Measurements from ENCODE around the gene C3orf18.

The C3orf18 gene

DNA sequence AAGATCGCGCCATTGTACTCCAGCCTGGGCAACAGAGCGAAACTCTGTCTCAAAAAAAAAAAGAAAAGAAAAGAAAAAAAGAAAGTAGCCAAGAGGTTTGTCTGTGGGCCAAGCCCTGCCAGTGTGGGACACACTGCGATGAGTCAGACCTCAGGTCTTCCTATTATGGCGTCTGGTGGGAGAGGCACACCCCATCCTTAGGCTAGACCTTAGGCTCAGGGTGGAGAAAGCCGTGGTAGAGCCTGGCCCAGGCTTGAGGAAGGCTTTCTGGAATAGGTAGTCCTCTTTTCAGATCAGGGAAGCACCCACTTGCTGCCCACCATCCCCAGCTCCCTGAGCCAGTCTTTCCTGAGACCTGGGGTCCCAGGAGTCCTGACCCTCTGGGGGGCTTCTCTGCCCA lies 7.8 kb upstream of the C3orf18 start:
- TF ChIP-seq, protein P1, sequence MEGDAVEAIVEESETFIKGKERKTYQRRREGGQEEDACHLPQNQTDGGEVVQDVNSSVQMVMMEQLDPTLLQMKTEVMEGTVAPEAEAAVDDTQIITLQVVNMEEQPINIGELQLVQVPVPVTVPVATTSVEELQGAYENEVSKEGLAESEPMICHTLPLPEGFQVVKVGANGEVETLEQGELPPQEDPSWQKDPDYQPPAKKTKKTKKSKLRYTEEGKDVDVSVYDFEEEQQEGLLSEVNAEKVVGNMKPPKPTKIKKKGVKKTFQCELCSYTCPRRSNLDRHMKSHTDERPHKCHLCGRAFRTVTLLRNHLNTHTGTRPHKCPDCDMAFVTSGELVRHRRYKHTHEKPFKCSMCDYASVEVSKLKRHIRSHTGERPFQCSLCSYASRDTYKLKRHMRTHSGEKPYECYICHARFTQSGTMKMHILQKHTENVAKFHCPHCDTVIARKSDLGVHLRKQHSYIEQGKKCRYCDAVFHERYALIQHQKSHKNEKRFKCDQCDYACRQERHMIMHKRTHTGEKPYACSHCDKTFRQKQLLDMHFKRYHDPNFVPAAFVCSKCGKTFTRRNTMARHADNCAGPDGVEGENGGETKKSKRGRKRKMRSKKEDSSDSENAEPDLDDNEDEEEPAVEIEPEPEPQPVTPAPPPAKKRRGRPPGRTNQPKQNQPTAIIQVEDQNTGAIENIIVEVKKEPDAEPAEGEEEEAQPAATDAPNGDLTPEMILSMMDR (IDR thresholded peaks at IDR 0.05; ENCODE audit: extremely low read depth, missing control alignments): no peak
- DNase-seq (ENCODE audit: low spot score): no peak

DNA sequence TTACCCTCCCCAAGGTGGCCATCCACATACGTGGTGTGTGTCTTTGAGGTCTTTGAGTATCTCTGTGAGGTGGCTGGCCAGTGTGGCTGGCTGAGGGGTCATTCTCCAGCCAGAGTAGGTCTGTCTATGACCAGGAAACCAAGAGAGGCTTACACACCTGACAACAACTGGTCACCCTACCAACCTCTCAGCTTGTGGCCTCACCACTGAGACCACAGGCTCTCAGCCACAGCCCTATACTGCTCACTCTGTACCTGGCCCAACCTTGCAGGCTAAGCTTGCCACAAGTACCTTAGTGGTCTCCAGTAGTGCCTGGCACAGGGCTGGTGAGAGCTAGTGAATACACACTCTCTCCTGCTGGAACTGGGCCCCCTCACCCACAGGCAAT lies 6.9 kb upstream of the C3orf18 start:
- TF ChIP-seq, protein P1 (IDR thresholded peaks at IDR 0.05; ENCODE audit: extremely low read depth, missing control alignments): no peak
- DNase-seq (ENCODE audit: low spot score): no peak

DNA sequence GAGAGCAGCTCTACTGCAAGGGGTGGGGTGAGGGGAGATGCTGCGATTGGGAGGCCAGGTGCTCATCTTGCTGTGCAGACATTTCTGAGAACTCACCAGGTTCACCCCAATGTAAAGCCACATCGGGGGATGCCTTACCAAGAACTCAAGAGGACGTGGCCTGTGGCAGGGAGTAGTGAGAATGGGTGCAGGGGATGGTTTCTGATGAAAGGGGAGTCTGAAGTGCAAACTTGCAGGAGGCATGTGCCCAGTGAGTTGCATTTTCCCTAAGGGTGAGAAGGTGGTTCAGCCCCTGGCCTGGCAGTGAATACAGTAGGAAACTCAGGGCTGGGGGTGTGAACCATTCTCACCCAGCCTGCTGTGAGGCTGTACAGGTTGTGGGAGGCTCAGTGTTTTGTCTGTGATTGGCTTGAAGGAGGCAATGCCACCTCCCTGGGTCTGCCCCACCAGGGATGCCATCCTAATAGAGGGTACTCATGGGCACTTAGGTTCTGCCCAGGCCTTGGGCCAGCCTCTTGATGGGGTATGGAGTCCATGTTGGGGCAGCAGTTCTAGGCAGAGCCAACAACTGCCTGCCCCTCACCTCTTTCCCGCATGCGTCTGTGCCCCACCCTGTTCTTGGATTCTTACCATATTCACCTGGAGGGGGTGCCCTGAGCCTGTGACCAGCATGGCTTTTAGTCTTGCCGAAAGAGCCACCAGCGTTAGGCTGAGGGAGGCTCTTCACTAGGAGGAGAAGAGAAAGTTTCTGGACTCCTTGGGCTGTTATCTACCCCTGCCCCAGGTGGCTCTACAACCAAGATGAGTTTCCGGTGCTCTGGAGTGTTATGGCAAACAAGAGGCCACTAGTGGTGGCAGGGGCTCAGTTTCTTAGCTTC lies 6.3 kb upstream of the C3orf18 start:
- TF ChIP-seq, protein P1 (IDR thresholded peaks at IDR 0.05; ENCODE audit: extremely low read depth, missing control alignments): no peak
- no peak for DNase-seq (ENCODE audit: low spot score)

DNA sequence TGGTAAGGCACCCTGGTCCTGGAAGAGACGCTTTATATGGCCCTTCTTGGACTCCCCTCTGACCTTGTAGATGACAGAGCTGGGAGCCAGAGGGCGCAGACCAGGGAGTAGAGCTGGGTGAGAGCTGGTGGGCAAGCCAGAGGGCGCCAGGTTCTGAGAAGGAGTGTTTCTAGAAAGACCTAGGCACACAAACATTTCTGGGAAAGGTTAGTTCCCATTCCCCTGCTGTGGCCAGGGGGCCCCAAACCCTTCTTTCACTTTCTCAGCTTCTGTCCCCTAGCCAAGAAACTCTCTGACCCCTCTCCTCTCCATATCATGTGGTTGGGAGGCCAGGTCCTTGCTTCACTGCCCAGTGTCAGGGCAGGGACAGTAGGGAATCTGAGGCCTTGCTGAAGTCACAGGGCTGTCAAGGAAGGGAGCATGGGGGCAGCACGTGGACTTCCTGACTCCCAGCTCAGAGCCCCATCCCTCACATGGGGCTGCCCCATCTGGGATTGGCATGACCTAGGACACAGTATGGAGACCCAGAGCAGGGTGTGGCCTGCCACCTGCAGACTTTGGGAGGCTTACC lies 5.3 kb upstream of the C3orf18 start:
- TF ChIP-seq, protein P1 (IDR thresholded peaks at IDR 0.05; ENCODE audit: extremely low read depth, missing control alignments): no peak
- DNase-seq (ENCODE audit: low spot score): no peak

DNA sequence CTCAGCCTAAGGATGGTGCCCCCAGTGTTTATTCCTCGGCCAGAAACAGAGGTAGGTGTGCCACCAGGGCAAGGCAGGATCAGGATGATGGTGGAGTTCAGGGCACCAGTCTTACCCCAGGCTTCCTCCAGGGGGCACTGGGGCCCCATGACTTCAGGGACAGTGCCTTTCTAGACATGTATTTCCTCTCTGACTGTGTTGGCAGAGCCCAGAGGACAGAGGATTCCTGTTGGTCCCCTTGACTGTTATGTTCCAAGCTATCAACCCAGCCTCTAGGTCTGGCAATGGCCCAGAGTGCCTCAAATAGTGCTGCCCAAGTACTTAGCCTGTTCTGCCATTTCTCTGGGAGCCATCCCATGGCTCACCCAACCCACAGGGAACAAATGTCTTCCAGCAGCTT lies 4.6 kb upstream of the C3orf18 start:
- TF ChIP-seq, protein P1 (IDR thresholded peaks at IDR 0.05; ENCODE audit: extremely low read depth, missing control alignments): peak; percentile 62
- DNase-seq (ENCODE audit: low spot score): peak; percentile 72

DNA sequence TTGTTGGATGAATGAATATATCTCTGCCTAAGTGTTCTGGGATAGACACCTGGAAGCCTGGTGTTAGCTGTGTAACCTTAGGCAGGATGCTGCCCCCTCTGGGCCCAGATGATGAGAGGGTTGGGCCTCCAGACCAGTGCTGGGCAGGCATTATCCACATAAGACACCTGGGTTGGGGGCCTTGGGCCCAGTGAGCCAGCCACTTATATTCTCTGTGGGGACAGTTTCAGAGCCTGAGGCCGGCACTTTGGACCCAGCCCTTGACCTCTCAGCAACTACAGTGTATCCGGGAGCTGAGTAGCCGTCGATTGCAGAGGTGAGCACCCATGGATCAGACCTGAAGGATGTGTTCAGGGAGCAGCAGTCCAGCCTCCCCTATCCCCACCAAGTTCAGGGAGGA lies 3.9 kb upstream of the C3orf18 start:
- TF ChIP-seq, protein P1 (IDR thresholded peaks at IDR 0.05; ENCODE audit: extremely low read depth, missing control alignments): no peak
- DNase-seq (ENCODE audit: low spot score): no peak

DNA sequence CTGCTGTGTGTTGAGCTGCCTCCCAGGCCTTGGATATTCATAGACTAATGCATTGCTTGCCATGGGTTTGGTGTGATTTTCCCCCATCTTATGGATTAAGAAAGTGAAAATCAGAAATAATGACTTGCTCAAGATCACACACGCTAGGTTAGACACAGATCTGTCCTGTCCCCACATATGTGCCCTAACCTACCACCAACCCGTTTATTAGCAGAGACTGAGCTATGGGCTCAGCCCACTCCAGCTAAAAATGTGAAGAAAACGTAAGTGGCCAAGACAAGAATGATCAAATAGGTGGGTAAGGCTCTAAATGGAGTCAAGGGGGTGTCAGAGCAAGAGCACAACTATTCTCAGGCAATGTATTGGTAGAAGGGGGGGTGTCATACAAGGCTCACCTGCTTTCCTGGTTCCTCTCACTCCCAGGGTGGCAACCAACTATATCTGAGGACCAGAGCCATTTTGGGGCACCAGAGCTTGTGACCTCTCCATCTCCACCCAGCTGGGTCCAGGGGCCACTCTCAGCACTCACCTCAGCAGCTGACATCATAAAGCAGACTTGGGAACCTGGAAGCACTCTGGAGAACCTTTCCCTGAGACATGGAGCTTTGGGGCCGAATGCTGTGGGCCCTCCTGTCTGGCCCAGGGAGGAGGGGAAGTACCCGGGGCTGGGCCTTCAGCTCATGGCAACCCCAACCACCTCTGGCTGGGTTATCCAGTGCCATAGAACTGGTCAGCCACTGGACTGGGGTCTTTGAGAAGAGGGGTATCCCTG lies 3.1 kb upstream of the C3orf18 start:
- DNase-seq (ENCODE audit: low spot score): no peak
- TF ChIP-seq, protein P1 (IDR thresholded peaks at IDR 0.05; ENCODE audit: extremely low read depth, missing control alignments): no peak
